OCI-LY3 (cell line): Measurements from ENCODE around the gene RNU2-1.
"Not testable (repeated sequence)": the region's sequence is repeated elsewhere in the genome, so short reads cannot be mapped to it uniquely, and the experiment has no call there.

Experiments
- H2AFZ ChIP-seq: fragments of 200-600, 300-600 bp; shearing (Covaris generic); 2 replicates; pipeline ENCODE4 v1.6.0; 2014; ENCODE audit warnings: antibody characterized with exemption, low read depth, low read length
- H3K27ac ChIP-seq: fragments of 200-600, 300-600 bp; sonication (generic); 2 replicates; pipeline ENCODE4 v1.5.1; 2014; ENCODE audit warnings: mild to moderate bottlenecking, low read length, moderate library complexity, mixed read lengths
- H3K27me3 ChIP-seq: fragments of 200-600, 300-600 bp; sonication (generic); 2 replicates; pipeline ENCODE4 v1.6.1; 2014; ENCODE audit warnings: low read depth, low read length, mixed read lengths
- H3K36me3 ChIP-seq: fragments of 200-600, 300-600 bp; sonication (generic); replicated peaks from 2 replicates; pipeline ENCODE3; 2014; ENCODE audit warnings: low read depth, low read length, mixed read lengths
- H3K4me1 ChIP-seq: fragments of 300-600, 200-600 bp; sonication (generic); 2 replicates; pipeline ENCODE4 v1.6.1; 2014; ENCODE audit warnings: low read length, mixed read lengths
- H3K4me2 ChIP-seq: fragments of 200-600, 300-600 bp; sonication (generic); 2 replicates; pipeline ENCODE4 v1.6.1; 2014; ENCODE audit warnings: low read length, mixed read lengths
- H3K4me3 ChIP-seq: fragments of 300-600, 200-600 bp; sonication (generic); 2 replicates; pipeline ENCODE4 v1.5.1; 2014; ENCODE audit warnings: antibody characterized with exemption, mild to moderate bottlenecking, low read length, moderate library complexity
- H3K79me2 ChIP-seq: fragments of 300-600, 200-600 bp; shearing (Covaris generic); 2 replicates; pipeline ENCODE4 v1.6.1; 2014; ENCODE audit warnings: mild to moderate bottlenecking, low read length, mixed read lengths
- H3K9ac ChIP-seq: fragments of 300-600, 200-600 bp; shearing (Covaris generic); 2 replicates; pipeline ENCODE4 v1.6.0; 2014; ENCODE audit warnings: mild to moderate bottlenecking, low read length, moderate library complexity
- H3K9me3 ChIP-seq: fragments of 200-600, 300-600 bp; shearing (Covaris generic); 2 replicates; pipeline ENCODE4 v1.6.1; 2014; ENCODE audit warnings: low read length, mixed read lengths; ENCODE audit not compliant: insufficient read depth
- H4K20me1 ChIP-seq: fragments of 200-600, 300-600 bp; sonication (generic); 2 replicates; pipeline ENCODE4 v1.6.1; 2016; ENCODE audit warnings: low read length, mixed read lengths; ENCODE audit not compliant: insufficient read depth
- EZH2phosphoT487 ChIP-seq: fragments of 200-600 bp; shearing (Covaris generic); IDR thresholded peaks from 2 replicates; pipeline ENCODE4 v1.6.1; 2018; ENCODE audit warnings: antibody characterized with exemption, mixed run types, low read depth
- TF ChIP-seq, protein P1 (sequence below): fragments of 200-600, 300-600 bp; sonication (generic); IDR thresholded peaks from 2 replicates; pipeline ENCODE4 v1.5.1; 2014; ENCODE audit warnings: antibody characterized with exemption, low read length, low read depth

Gene RNU2-1

DNA sequence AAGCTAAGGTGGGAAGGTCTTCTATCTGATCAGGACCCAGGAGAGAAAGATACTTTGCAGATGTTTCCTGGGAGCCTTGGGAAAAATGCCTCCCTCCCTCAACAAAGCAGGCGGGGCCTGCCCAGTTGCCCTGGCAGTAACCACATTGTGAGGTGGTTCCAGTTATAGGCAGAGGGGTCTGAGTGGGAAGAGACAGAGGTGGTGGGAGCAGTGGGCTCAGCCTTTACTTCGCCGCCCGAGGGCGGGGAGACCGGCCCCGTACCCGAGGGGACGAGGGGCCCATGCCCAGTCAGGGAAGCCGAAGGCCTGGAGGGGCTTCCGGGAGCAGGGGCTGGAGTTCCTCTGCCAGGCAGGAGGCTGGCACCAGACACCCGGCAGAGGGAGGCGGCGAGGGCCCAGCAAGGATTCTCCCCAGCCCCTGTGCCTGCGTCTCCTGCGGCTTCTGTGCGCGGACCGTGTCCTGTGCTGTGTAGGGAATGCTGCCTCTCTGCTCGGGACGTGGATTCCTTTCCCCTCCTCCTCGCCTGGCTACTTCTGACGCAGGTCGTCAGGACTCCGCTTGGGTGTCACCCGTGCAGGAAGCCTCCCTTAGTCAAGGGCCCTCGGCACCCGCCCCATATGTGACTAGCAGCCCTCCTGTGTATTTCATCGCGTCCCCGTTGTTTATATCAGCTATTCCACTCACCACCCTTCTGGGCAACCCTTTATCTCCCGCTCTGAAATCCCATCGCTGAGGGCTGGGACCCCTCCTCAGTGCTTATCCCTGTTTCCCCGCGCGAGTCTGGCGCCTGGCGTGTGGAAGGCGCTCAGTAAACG, 2.4 kb downstream of the RNU2-1 start:
- not testable (repeated sequence) for H3K27me3 ChIP-seq, H3K27ac ChIP-seq, H3K4me1 ChIP-seq, H3K9me3 ChIP-seq, H3K79me2 ChIP-seq, H3K36me3 ChIP-seq, H4K20me1 ChIP-seq, H2AFZ ChIP-seq
- Histone ChIP-seq H3K9ac (peak overlapping the region; percentile 44; the same call in 1 of the 2 replicates), H3K4me3 (peak overlapping the region; percentile 60; the same call in 1 of the 2 replicates), H3K4me2 (peak overlapping the region; percentile 45; the same call in 1 of the 2 replicates)

DNA sequence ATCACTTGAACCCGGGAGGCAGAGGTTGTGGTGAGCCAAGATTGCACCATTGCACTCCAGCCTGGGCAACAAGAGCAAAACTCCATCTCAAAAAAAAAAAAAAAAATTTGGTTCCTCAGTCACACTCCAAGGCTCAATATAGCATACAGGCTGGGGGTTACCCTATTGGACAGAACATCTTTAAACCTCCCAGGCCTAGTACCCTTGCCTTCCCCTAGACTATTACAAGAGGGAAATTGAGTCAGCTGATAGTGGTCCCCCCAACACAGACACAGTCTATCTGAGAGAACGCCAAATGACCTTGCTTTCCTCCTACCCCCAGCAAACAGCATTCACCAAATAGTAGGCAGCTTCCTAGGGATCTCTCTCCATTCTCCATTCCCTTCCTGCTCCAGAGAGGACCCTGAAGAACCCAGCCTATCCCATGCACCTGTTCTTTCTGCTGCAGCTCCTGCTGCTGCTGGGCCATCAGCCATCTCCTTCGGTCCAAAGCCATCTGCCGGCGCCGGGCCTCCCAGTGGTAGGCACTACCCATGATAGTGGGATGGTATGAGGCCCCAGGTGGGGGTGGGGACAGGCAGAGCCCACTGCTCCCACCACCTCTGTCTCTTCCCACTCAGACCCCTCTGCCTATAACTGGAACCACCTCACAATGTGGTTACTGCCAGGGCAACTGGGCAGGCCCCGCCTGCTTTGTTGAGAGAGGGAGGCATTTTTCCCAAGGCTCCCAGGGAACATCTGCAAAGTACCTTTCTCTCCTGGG, 5.6 kb downstream of the RNU2-1 start, which contains the start of gene CCDC200:
Gene CCDC200 (minus strand): TSS at position 604 of the 763 bp plus-strand sequence. CDS start 69 bp downstream, at position 535.
- not testable (repeated sequence) for H3K79me2 ChIP-seq, H4K20me1 ChIP-seq, H3K4me3 ChIP-seq, H3K27ac ChIP-seq, H3K9me3 ChIP-seq, H2AFZ ChIP-seq, H3K4me1 ChIP-seq, H3K4me2 ChIP-seq, H3K27me3 ChIP-seq, H3K36me3 ChIP-seq, H3K9ac ChIP-seq

DNA sequence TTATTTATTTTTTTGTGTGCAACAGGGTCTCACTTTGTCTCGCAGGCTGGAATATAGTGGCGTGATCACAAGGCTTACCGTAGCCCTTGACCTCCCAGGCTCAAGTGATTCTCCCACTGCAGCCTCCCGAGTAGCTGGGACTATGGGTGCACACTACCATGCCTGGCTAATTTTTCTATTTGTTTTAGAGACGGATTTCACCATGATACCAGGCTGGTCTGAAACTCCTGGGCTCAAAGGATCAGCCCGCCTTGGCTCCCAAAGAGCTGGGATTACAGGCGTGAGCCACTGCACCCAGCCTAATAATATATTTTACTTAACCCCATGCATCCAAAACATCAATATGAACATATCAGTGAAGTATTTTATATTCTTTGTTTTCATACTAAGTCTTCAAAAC, 7.4 kb downstream of the RNU2-1 start:
- H3K4me1 ChIP-seq = no peaks in the 10 kb centered on the region
- no peak overlapping the region for H3K4me2 ChIP-seq
- no peak overlapping the region for H2AFZ ChIP-seq
- H3K4me3 ChIP-seq = no peak overlapping the region
- H3K79me2 ChIP-seq = no peaks in the 10 kb centered on the region
- peaks cover 4% of the 10 kb centered on the region for H3K36me3 ChIP-seq
- H3K27me3 ChIP-seq = no peaks in the 10 kb centered on the region
- no peak overlapping the region for H3K9ac ChIP-seq
- no peaks in the 10 kb centered on the region for H4K20me1 ChIP-seq
- H3K27ac ChIP-seq = no peak overlapping the region
- no peaks in the 10 kb centered on the region for H3K9me3 ChIP-seq
- no peak for TF ChIP-seq EZH2phosphoT487
- TF ChIP-seq, protein P1, sequence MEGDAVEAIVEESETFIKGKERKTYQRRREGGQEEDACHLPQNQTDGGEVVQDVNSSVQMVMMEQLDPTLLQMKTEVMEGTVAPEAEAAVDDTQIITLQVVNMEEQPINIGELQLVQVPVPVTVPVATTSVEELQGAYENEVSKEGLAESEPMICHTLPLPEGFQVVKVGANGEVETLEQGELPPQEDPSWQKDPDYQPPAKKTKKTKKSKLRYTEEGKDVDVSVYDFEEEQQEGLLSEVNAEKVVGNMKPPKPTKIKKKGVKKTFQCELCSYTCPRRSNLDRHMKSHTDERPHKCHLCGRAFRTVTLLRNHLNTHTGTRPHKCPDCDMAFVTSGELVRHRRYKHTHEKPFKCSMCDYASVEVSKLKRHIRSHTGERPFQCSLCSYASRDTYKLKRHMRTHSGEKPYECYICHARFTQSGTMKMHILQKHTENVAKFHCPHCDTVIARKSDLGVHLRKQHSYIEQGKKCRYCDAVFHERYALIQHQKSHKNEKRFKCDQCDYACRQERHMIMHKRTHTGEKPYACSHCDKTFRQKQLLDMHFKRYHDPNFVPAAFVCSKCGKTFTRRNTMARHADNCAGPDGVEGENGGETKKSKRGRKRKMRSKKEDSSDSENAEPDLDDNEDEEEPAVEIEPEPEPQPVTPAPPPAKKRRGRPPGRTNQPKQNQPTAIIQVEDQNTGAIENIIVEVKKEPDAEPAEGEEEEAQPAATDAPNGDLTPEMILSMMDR = no peak

DNA sequence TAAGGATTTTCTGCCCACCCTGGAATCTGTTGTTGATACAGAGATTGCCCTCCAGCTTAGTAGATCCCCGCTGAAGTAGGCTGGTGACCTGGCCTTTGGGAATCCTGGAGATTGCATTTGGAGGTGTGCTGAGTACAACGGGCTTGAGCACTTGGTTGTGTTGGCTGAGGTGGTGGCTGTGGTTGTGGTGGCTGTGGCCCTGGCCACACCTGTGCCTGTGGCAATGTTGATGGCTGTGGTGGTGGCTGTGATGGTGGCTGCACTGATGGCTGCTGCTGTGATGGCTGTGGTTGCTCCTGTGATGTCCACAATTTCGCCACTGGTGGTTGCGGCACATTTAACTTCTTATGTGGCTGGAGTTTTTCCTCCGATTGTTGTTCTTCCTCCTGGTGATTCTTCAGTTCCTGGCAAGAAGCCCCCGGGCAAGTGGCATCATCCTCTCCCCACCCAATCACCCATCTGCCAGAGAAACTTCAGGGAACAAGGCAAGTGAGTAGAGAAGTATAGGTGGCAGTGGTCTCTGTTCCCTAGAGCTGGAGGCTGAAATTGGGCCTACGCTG, 9.6 kb downstream of the RNU2-1 start:
- Histone ChIP-seq H3K4me3 (no peak overlapping the region), H3K36me3 (peaks cover 4% of the 10 kb centered on the region), H3K9me3 (no peaks in the 10 kb centered on the region), H3K27ac (no peak overlapping the region), H3K27me3 (no peaks in the 10 kb centered on the region), H3K4me1 (no peaks in the 10 kb centered on the region), H4K20me1 (no peaks in the 10 kb centered on the region), H3K9ac (no peak overlapping the region), H2AFZ (no peak overlapping the region), H3K4me2 (no peak overlapping the region), H3K79me2 (no peaks in the 10 kb centered on the region)
- TF ChIP-seq, protein P1 = no peak
